ENCODE measurements around the gene SUMF1. TPM values are rescaled to one million over a fixed set of nuclear protein-coding genes. Genes with fewer than 3 reads are reported as not detected.

The SUMF1 gene
- total and polyA plus RNA-seq, 2 of the 13 experiments (the other 11 are each of a cell fraction or from before 2014, with no cell fraction given) = 18.5 to 28.9 TPM

DNA sequence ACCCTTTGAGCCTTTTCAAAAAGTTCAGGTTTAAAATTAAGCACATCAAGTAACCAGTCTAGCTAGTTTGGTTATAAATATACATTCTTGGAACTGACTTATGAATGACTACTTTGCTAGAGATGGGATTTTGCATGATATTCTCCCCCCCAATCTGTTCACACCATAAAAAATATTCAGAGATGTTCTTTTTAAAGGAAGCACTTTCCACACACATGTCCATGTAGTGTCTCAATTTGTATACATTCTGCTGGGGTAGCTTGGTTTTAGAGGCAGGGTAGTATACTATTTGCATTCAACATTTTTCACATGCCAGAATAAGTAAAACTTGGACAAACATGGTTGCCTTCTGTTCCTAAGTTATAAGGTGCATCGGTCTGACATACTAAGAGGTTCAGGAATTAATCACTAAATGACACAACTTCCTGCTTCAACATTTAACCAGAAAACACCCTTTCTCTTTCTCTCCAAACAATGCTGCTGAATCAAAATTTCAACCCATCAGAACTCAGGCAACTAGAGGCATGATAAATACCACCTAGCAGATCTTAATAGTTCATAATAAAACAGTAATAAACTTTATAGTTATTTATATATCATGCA lies 57.0 kb downstream of the SUMF1 start:
- Histone ChIP-seq H3K9ac (ENCODE audit: insufficient read depth, low read depth, low read length) (no peak overlapping the region), H3K36me3 (replicated peaks in 1 of 2; ENCODE audit: control insufficient read depth in 1 of 2, insufficient read depth in 2 of 2, low read length in 2 of 2) (peaks cover 1 to 16% of the 10 kb centered on the region in 2 experiments), H3K4me3 (replicated peaks in 1 of 3; ENCODE audit: insufficient read depth in 1 of 3, low read depth in 2 of 3, low read length in 3 of 3) (no peak overlapping the region), H3K27me3 (ENCODE audit: control insufficient read depth in 1 of 2, insufficient read depth in 2 of 2, low read length in 2 of 2) (no peaks in the 10 kb centered on the region), H3K27ac (ENCODE audit: extremely low read length, insufficient read depth, low read length) (no peak overlapping the region), H3K9me3 (ENCODE audit: low read length) (no peaks in the 10 kb centered on the region), H2AFZ (ENCODE audit: low read length) (no peak overlapping the region), H3K79me2 (ENCODE audit: insufficient read depth, low read length) (no peaks in the 10 kb centered on the region), H3K4me1 (ENCODE audit: insufficient read depth, low read length) (peaks cover 22% of the 10 kb centered on the region), H4K20me1 (ENCODE audit: insufficient read depth, low read length) (no peaks in the 10 kb centered on the region), H3K4me2 (ENCODE audit: low read depth, low read length) (no peak overlapping the region)
- DNase-seq (ENCODE audit: low spot score) (no peak), FAIRE-seq (no peak), ATAC-seq (no peak)
- intact Hi-C loops (cut with micrococcal nuclease; ENCODE audit: unreplicated experiment) (no loop called here), in situ Hi-C loops (cut with HindIII; ENCODE audit: extremely low pct_ligation_motif_present, low pct_unique_long_range_greater_than_20kb) (no loop called here)
- ChIA-PET CTCF (ENCODE audit: low intra/inter-chr PET ratio, low total read pairs) (no interaction called here), POLR2A (no interaction called here)
- no peak for TF ChIP-seq NR1H2 (CRISPR knock-in tag; IDR thresholded peaks at IDR 0.05; ENCODE audit: borderline replicate concordance, low read depth)
- TF ChIP-seq ESRRA (CRISPR knock-in tag; IDR thresholded peaks at IDR 0.05; ENCODE audit: low read depth) = no peak
- TF ChIP-seq NFKB2 (CRISPR knock-in tag; IDR thresholded peaks at IDR 0.05; ENCODE audit: borderline replicate concordance) = no peak
- TF ChIP-seq GFI1 (CRISPR knock-in tag; IDR thresholded peaks at IDR 0.05; ENCODE audit: borderline replicate concordance) = no peak
- TF ChIP-seq, protein P1, sequence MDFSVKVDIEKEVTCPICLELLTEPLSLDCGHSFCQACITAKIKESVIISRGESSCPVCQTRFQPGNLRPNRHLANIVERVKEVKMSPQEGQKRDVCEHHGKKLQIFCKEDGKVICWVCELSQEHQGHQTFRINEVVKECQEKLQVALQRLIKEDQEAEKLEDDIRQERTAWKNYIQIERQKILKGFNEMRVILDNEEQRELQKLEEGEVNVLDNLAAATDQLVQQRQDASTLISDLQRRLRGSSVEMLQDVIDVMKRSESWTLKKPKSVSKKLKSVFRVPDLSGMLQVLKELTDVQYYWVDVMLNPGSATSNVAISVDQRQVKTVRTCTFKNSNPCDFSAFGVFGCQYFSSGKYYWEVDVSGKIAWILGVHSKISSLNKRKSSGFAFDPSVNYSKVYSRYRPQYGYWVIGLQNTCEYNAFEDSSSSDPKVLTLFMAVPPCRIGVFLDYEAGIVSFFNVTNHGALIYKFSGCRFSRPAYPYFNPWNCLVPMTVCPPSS (IDR thresholded peaks at IDR 0.05) = no peak
- TF ChIP-seq ZNF121 (CRISPR knock-in tag; IDR thresholded peaks at IDR 0.05) = no peak
- no peak for TF ChIP-seq GABPB1 (CRISPR knock-in tag; IDR thresholded peaks at IDR 0.05)
- BruUV-seq (replicated peaks) = no TSS peak
- WGBS (ENCODE audit: low lambda C conversion rate) = 89% methylated on average over 1 of the region's 1 CpG

DNA sequence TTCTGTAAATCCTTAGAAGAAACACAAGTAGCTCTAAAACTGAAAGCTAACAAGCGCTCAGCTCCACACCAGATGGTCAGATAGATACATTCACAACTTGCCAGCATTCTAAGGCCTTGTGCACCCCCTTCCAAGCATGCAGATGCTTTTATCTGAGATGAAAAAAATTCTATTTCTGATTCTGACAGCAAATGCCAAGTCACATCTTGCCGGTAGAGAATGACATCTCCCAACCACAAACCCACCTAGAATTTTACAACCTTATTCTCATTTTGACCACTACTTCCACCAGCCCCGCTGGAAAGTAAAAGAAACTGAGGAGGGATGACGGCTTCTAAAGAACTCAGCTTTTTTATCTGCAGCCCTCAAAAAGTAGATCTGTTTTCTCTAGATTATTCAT lies 57.7 kb downstream of the SUMF1 start:
- Histone ChIP-seq H3K27ac (ENCODE audit: extremely low read length, insufficient read depth, low read length) (no peak overlapping the region), H3K36me3 (replicated peaks in 1 of 2; ENCODE audit: control insufficient read depth in 1 of 2, insufficient read depth in 2 of 2, low read length in 2 of 2) (peaks cover 1 to 12% of the 10 kb centered on the region in 2 experiments), H3K9me3 (ENCODE audit: low read length) (no peaks in the 10 kb centered on the region), H3K4me3 (replicated peaks in 1 of 3; ENCODE audit: insufficient read depth in 1 of 3, low read depth in 2 of 3, low read length in 3 of 3) (no peak overlapping the region), H3K27me3 (ENCODE audit: control insufficient read depth in 1 of 2, insufficient read depth in 2 of 2, low read length in 2 of 2) (no peaks in the 10 kb centered on the region), H3K4me2 (ENCODE audit: low read depth, low read length) (no peak overlapping the region), H3K79me2 (ENCODE audit: insufficient read depth, low read length) (no peaks in the 10 kb centered on the region), H2AFZ (ENCODE audit: low read length) (no peak overlapping the region), H3K4me1 (ENCODE audit: insufficient read depth, low read length) (peaks cover 22% of the 10 kb centered on the region), H3K9ac (ENCODE audit: insufficient read depth, low read depth, low read length) (no peak overlapping the region), H4K20me1 (ENCODE audit: insufficient read depth, low read length) (no peaks in the 10 kb centered on the region)
- POLR2A ChIA-PET = no interaction called here
- CTCF ChIA-PET (ENCODE audit: low intra/inter-chr PET ratio, low total read pairs) = no interaction called here
- in situ Hi-C loops (cut with HindIII; ENCODE audit: extremely low pct_ligation_motif_present, low pct_unique_long_range_greater_than_20kb) = no loop called here
- 95% methylated on average over 4 of the region's 4 CpGs for WGBS (ENCODE audit: low lambda C conversion rate)
- FAIRE-seq (no peak), DNase-seq (ENCODE audit: low spot score) (no peak), ATAC-seq (no peak)
- BruUV-seq (replicated peaks) = no TSS peak
- intact Hi-C loops (cut with micrococcal nuclease; ENCODE audit: unreplicated experiment) = no loop called here
- TF ChIP-seq KDM4B (CRISPR knock-in tag; IDR thresholded peaks at IDR 0.05) = no peak
- TF ChIP-seq, protein P2, sequence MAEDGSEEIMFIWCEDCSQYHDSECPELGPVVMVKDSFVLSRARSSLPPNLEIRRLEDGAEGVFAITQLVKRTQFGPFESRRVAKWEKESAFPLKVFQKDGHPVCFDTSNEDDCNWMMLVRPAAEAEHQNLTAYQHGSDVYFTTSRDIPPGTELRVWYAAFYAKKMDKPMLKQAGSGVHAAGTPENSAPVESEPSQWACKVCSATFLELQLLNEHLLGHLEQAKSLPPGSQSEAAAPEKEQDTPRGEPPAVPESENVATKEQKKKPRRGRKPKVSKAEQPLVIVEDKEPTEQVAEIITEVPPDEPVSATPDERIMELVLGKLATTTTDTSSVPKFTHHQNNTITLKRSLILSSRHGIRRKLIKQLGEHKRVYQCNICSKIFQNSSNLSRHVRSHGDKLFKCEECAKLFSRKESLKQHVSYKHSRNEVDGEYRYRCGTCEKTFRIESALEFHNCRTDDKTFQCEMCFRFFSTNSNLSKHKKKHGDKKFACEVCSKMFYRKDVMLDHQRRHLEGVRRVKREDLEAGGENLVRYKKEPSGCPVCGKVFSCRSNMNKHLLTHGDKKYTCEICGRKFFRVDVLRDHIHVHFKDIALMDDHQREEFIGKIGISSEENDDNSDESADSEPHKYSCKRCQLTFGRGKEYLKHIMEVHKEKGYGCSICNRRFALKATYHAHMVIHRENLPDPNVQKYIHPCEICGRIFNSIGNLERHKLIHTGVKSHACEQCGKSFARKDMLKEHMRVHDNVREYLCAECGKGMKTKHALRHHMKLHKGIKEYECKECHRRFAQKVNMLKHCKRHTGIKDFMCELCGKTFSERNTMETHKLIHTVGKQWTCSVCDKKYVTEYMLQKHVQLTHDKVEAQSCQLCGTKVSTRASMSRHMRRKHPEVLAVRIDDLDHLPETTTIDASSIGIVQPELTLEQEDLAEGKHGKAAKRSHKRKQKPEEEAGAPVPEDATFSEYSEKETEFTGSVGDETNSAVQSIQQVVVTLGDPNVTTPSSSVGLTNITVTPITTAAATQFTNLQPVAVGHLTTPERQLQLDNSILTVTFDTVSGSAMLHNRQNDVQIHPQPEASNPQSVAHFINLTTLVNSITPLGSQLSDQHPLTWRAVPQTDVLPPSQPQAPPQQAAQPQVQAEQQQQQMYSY (CRISPR knock-in tag; IDR thresholded peaks at IDR 0.05) = no peak
- TF ChIP-seq KLF15 (CRISPR knock-in tag; IDR thresholded peaks at IDR 0.05; ENCODE audit: borderline replicate concordance) = no peak
- no peak for TF ChIP-seq ELF3 (CRISPR knock-in tag; IDR thresholded peaks at IDR 0.05)
- TF ChIP-seq, protein P3, sequence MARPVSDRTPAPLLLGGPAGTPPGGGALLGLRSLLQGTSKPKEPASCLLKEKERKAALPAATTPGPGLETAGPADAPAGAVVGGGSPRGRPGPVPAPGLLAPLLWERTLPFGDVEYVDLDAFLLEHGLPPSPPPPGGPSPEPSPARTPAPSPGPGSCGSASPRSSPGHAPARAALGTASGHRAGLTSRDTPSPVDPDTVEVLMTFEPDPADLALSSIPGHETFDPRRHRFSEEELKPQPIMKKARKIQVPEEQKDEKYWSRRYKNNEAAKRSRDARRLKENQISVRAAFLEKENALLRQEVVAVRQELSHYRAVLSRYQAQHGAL (CRISPR knock-in tag; IDR thresholded peaks at IDR 0.05; ENCODE audit: not compliant biosample characterization) = no peak
